ENCODE data around the gene ASF1B.

Gene ASF1B

GRCh38 chr19:14085309-14085995 is 50.9 kb downstream of the ASF1B start, which contains the start of gene C19orf67:
TSS of gene C19orf67 (minus strand) at chr19:14085783. CDS start at chr19:14085627, 156 bp downstream.
- DNase-seq (ENCODE audit: low spot score), result no peak

GRCh38 chr19:14082675-14082960 is 53.8 kb downstream of the ASF1B start:
- DNase-seq (ENCODE audit: low spot score), result no peak

GRCh38 chr19:14081797-14082674 is 54.4 kb downstream of the ASF1B start:
- DNase-seq (ENCODE audit: low spot score), result no peak

- DNase-seq (ENCODE audit: low spot score), result peak; percentile 99
These were observed 55.2 kb downstream of the ASF1B start for GRCh38 chr19:14080887-14081796.

- no peak for DNase-seq (ENCODE audit: low spot score)
These were observed 58.0 kb downstream of the ASF1B start for GRCh38 chr19:14078411-14078810.

GRCh38 chr19:14073925-14074838 is 62.2 kb downstream of the ASF1B start:
- no peak for DNase-seq (ENCODE audit: low spot score)

- peak; percentile 60 for DNase-seq (ENCODE audit: low spot score)
These were observed 63.0 kb downstream of the ASF1B start for GRCh38 chr19:14073261-14073924.

GRCh38 chr19:14072535-14073260 is 63.7 kb downstream of the ASF1B start, which contains the start of gene MISP3:
TSS of gene MISP3 (plus strand) at chr19:14072786. CDS start at chr19:14073310, 524 bp downstream.
- DNase-seq (ENCODE audit: low spot score), result no peak

- no peak for DNase-seq (ENCODE audit: low spot score)
These were observed 65.9 kb downstream of the ASF1B start for GRCh38 chr19:14070268-14071050.

Data from CD4-positive, alpha-beta T cell treated with Interleukin-6 at 100 ng/mL for 8 hours (primary cell).